Measurements from ENCODE around the gene RPS27L.

Gene RPS27L

GRCh38 chr15:63194880-63195568 is 37.7 kb upstream of the RPS27L start:
- Histone ChIP-seq H3K36me3 (peaks cover 13% of the 10 kb centered on the region), H3K4me1 (peaks cover 66% of the 10 kb centered on the region), H3K27me3 (no peaks in the 10 kb centered on the region), H3K27ac (peak overlapping the region; percentile 81), H3K4me2 (peak overlapping the region; percentile 98), H4K20me1 (peaks cover 21% of the 10 kb centered on the region), H3K9ac (peak overlapping the region; percentile 30; the same call in 1 of the 2 replicates), H3K9me3 (no peaks in the 10 kb centered on the region), H3K4me3 (no peak overlapping the region)
- TF ChIP-seq Cebpa-rat (IDR thresholded peaks at IDR 0.05) = no peak

DNA sequence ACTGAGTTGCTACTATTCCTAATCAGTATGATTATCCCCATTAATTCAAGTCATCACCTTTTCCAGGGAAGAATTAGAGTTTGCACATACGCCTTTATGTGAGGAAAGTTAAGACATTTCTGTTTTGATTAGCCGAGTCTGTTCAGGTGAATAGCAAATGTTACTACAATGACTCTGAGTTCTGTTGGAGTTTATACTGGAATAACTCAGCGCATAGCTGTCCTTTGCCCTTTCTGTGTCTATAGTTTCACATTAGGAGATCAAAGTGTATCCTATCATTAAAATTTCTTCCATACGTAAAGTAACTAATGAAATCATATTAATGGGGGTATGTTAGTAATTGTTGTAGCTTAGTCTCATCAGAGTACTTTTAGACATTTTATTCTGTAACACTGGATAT is 37.0 kb upstream of the RPS27L start:
- Histone ChIP-seq H3K9me3 (no peaks in the 10 kb centered on the region), H3K9ac (peak overlapping the region; percentile 30), H3K4me1 (peaks cover 66% of the 10 kb centered on the region), H3K27ac (peak overlapping the region; percentile 81), H3K4me2 (peak overlapping the region; percentile 98), H4K20me1 (peaks cover 21% of the 10 kb centered on the region), H3K4me3 (peak overlapping the region; percentile 47), H3K36me3 (peaks cover 13% of the 10 kb centered on the region), H3K27me3 (no peaks in the 10 kb centered on the region)
- no peak for TF ChIP-seq Cebpa-rat (IDR thresholded peaks at IDR 0.05)

DNA sequence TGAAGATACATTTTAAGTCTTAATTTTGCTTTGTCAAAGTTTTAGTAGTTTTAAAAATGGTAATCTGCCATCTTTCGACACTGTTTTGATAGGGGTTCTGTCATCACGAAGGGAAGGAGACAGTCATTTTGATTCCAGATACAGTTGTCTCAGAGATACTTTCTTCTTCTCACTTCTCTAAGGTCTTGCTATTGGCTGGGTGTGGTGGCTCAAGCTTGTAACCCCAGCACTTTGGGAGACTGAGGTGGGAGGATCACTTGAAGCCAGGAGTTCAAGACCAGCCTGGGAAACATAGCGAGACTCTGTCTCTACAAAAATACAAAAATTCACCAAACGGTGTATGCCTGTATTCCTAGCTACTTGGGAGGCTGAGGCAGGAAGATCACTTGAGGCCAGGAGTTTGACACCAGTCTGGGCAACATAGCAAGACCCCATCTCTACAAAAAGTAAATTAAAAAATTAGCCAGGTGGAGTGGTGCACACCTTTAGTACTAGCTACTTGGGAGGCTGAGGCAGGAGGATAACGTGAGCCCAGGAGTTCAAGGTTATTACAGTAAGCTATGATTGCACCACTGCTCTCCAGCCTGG is 35.4 kb upstream of the RPS27L start:
- no peaks in the 10 kb centered on the region for H3K27me3 ChIP-seq
- peak overlapping the region; percentile 81 for H3K27ac ChIP-seq
- H3K4me1 ChIP-seq = peaks cover 73% of the 10 kb centered on the region
- H3K9ac ChIP-seq = peak overlapping the region; percentile 88
- H4K20me1 ChIP-seq = peaks cover 15% of the 10 kb centered on the region
- H3K9me3 ChIP-seq = no peaks in the 10 kb centered on the region
- TF ChIP-seq Cebpa-rat (IDR thresholded peaks at IDR 0.05) = no peak
- peaks cover 5% of the 10 kb centered on the region for H3K36me3 ChIP-seq
- H3K4me2 ChIP-seq = peak overlapping the region; percentile 98
- H3K4me3 ChIP-seq = peak overlapping the region; percentile 79; the same call in 1 of the 2 replicates

- Histone ChIP-seq H3K4me3 (peak overlapping the region; percentile 79), H3K4me1 (peaks cover 73% of the 10 kb centered on the region), H3K27me3 (no peaks in the 10 kb centered on the region), H4K20me1 (peaks cover 15% of the 10 kb centered on the region), H3K9me3 (no peaks in the 10 kb centered on the region), H3K4me2 (peak overlapping the region; percentile 98), H3K36me3 (no peaks in the 10 kb centered on the region; the same call in 1 of the 2 replicates), H3K27ac (peak overlapping the region; percentile 81), H3K9ac (peak overlapping the region; percentile 88)
- TF ChIP-seq Cebpa-rat (IDR thresholded peaks at IDR 0.05) = no peak
Observed at GRCh38 chr15:63191895-63192618, 34.8 kb upstream of the RPS27L start.

DNA sequence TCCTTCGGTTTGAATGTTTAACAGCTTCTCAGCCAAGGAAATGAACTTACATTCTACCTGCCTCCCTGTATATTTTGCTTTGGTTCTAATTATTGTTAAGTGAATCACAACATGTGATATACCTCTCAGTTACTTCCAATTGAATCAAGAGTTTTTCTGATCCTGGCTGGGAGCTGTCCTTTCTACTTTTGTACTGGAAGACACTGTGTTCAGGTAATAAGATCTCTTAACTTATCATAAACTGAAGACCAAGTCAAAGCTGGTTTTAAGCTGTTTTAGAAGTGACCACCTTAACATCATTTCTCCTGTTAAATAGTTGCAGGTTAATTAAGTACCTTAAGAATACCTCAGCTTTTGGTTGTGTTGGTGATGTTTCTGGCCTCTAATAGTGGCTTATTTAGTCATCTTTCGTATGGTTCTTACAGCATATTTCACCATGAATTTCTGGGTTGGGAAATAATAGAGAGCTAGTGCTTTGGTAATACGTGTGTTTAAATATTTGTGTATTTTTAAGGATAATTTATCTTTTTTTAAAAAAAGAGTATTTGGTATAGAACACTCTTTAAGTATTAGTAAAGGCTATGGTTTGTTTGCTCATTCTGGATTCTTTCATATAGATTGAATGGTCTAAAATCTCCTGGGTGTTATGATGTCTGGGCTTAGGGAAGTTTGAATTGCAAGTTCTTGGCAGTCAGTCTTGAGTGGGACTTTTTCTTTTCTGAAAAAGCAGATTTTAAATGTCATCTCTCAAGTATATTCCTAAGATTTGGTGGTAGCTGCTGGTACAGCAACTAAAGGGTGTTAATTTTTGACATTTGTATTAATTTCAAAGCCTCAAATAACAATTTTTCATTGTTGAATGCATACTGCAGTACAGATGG is 33.7 kb upstream of the RPS27L start:
- Histone ChIP-seq H3K4me2 (peak overlapping the region; percentile 98), H3K36me3 (no peaks in the 10 kb centered on the region; the same call in 1 of the 2 replicates), H3K9me3 (no peaks in the 10 kb centered on the region), H3K27ac (peak overlapping the region; percentile 81), H3K4me1 (peaks cover 64% of the 10 kb centered on the region), H3K9ac (peak overlapping the region; percentile 88), H3K4me3 (peak overlapping the region; percentile 79), H3K27me3 (no peaks in the 10 kb centered on the region), H4K20me1 (peaks cover 12% of the 10 kb centered on the region)
- TF ChIP-seq Cebpa-rat (IDR thresholded peaks at IDR 0.05) = no peak

DNA sequence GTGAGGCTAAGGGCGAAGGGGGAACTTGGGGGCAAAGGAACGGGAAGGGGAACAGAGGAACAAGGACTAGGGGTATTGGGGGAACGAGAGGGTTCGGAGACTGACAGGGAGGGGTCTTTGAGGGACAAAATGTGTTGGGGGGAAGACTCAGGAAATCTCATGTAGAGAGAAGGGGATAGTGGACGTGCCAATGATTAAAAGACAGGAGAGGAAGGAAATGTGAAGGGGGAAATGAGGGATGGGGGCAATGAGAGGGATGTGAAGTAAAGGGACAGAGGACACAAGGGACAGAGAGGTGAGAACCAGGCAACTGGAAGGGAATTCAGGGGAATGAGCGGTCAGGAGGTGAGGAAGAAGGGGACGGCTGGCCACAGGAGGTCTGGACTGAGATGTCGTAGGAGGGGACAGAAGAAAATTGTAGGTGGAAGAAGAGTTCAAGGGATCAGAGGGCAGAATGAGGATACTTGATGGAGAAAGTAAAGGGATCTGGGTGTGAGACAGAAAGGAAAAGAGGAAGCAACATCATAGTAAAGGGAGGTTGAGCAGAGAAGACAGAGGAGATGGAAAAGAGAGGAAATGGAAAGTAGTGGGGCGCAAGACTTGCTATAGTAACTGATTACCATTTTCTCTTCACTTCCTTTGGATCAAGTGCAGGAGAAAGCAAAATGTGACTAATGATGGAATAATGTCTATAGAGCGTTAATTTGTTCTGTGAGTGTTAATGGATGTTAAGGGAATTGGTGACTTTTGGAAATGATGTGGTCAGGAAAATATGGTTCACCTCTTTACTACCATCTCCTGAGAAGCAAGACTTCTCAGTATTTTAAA is 32.9 kb upstream of the RPS27L start:
- Histone ChIP-seq H3K27ac (peak overlapping the region; percentile 81), H3K27me3 (no peaks in the 10 kb centered on the region), H3K9me3 (no peaks in the 10 kb centered on the region), H3K4me2 (peak overlapping the region; percentile 98), H3K4me1 (peaks cover 55% of the 10 kb centered on the region), H4K20me1 (peaks cover 10% of the 10 kb centered on the region), H3K4me3 (peak overlapping the region; percentile 79), H3K9ac (peak overlapping the region; percentile 88), H3K36me3 (no peaks in the 10 kb centered on the region)
- no peak for TF ChIP-seq Cebpa-rat (IDR thresholded peaks at IDR 0.05)

DNA sequence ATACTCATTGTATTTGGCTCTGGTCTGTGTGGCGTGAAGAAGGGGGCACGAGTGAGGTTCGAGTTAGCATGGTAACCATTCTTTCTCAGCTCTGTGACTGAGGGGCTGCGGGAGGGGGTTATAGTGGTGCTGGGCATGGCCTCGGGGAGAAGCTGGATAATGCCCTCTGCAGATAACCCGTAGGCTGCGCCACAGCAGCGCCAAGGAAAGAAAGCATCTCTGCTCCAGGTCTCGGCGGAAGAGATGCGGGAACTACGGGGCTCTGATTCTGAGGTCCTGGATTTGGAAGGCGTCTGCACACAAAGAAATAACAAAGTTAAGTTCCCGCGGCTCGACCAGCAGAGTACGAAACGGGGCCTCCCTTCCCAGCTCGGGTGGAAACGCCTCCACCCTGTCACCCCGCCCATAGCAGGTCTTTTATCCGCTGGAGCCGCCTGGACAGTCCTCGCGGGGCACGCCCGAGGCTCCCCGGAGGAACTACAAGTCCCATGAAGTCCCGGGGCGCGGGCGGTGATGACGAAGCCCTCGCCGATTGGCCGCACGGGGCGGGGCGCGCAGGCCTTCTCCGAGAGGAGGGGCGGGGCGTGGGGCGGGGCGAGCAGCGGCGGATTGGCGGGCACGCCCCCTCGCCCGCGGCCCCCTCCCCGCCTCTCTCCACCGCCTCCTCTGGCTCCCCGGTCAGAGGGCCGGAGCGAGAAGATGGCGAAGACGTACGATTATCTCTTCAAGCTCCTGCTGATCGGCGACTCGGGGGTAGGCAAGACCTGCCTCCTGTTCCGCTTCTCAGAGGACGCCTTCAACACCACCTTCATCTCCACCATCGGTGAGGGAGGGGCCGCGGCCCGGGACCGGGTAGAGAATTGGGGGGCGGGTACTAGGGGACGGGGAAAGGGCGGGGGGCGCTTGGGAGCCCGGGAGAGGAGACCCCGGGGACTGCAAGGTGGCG is 31.9 kb upstream of the RPS27L start, which contains the start of gene RAB8B:
TSS of gene RAB8B (plus strand) at position 681 of the 946 bp plus-strand sequence. CDS start at position 700, 19 bp downstream.
- H3K27ac ChIP-seq = peak within 1 kb of the TSS; percentile 81
- no peaks in the 10 kb centered on the region for H3K27me3 ChIP-seq
- H3K9me3 ChIP-seq = no peaks in the 10 kb centered on the region
- H3K36me3 ChIP-seq = no peaks in the 10 kb centered on the region
- H3K4me3 ChIP-seq = peak within 1 kb of the TSS; percentile 79
- TF ChIP-seq Cebpa-rat (IDR thresholded peaks at IDR 0.05) = no peak
- H3K9ac ChIP-seq = peak within 1 kb of the TSS; percentile 88
- peak within 1 kb of the TSS; percentile 98 for H3K4me2 ChIP-seq
- peaks cover 10% of the 10 kb centered on the region for H4K20me1 ChIP-seq
- H3K4me1 ChIP-seq = peaks cover 45% of the 10 kb centered on the region

Data from BLaER1 (cell line).